A549 (cell line): ENCODE results near the gene JARID2. TPM values are rescaled to one million over a fixed set of nuclear protein-coding genes. Genes with fewer than 3 reads are reported as not detected.

ENCODE experiments used
- ATAC-seq, 2 experiments: fragments of 200-7000 bp in 1 of 2; fragments of >200 bp in 1 of 2; cut with Nextera tagmentation in 1 of 2; cut with Tn5 transposase in 1 of 2; 3 replicates each; pipeline versions ENCODE4 v1.8.0 to v1.9.1; 2018 to 2020; ENCODE audit warnings: mild to moderate bottlenecking in 1 of 2, moderate library complexity in 1 of 2
- CTCF ChIA-PET: fragments of 300-600 bp; sonication (Branson Sonifier 250); formaldehyde crosslinking; extraction: SDS; loops from one replicate; lab custom pipeline; 2021; ENCODE audit warnings: antibody characterized with exemption, inconsistent platforms; lab: Yijun Ruan, JAX
- POLR2A ChIA-PET: fragments of 350-600 bp; formaldehyde crosslinking; extraction: SDS; loops from one replicate; lab custom pipeline; 2021; ENCODE audit warnings: antibody characterized with exemption, inconsistent platforms; lab: Yijun Ruan, JAX
- DNase-seq, 2 experiments: peaks; one replicate each; pipeline versions ENCODE4 v3.0.0 to v3.0.0-alpha.2; 2011 to 2016; ENCODE audit warnings: low read depth in 1 of 2, low spot score in 1 of 2
- FAIRE-seq: peaks from 2 replicates; lab custom pipeline; 2011; peaks lifted over from hg19 to GRCh38; lab: Jason Lieb, UNC
- H3K27ac ChIP-seq, 2 experiments: fragments of >200 bp; sonication (Bioruptor Twin); formaldehyde crosslinking; 3 replicates each; pipeline ENCODE4 v1.5.1; 2016 to 2017
- H3K4me1 ChIP-seq: fragments of >200 bp; sonication (Bioruptor Twin); formaldehyde crosslinking; 3 replicates; pipeline ENCODE4 v1.6.1; 2016
- H3K4me2 ChIP-seq: fragments of >200 bp; sonication (Bioruptor Twin); formaldehyde crosslinking; 3 replicates; pipeline ENCODE4 v1.6.1; 2016
- H3K4me3 ChIP-seq: fragments of >200 bp; sonication (Bioruptor Twin); formaldehyde crosslinking; 3 replicates; pipeline ENCODE4 v1.5.1; 2016
- H3K9me3 ChIP-seq: fragments of >200 bp; sonication (Bioruptor Twin); formaldehyde crosslinking; 3 replicates; pipeline ENCODE4 v1.6.1; 2016
- BHLHE40 ChIP-seq: IDR thresholded peaks from 2 replicates; pipeline ENCODE4 v1.6.1; 2012; ENCODE audit warnings: low read depth, low read length, inconsistent platforms
- CBX2 ChIP-seq: fragments of 200-600 bp; sonication (generic); IDR thresholded peaks from 2 replicates; pipeline ENCODE4 v1.6.1; 2016; ENCODE audit warnings: low read depth, mild to moderate bottlenecking, borderline replicate concordance
- CBX8 ChIP-seq: fragments of 200-600 bp; sonication (generic); IDR thresholded peaks from 2 replicates; pipeline ENCODE4 v1.6.1; 2016
- CHD2 ChIP-seq: fragments of 150-350 bp; IDR thresholded peaks from 2 replicates; pipeline ENCODE4 v1.6.1; 2014; ENCODE audit warnings: low read length; ENCODE audit not compliant: partially characterized antibody
- EHF ChIP-seq: fragments of 250-450 bp; sonication (Bioruptor Pico); IDR thresholded peaks from 2 replicates; pipeline ENCODE4 v1.5.0; 2020; ENCODE audit warnings: mild to moderate bottlenecking
- EHMT2 ChIP-seq: fragments of 200-600 bp; sonication (generic); IDR thresholded peaks from 2 replicates; pipeline ENCODE4 v1.6.1; 2016; ENCODE audit warnings: antibody characterized with exemption, low read depth, mild to moderate bottlenecking, moderate library complexity
- ELK1 ChIP-seq: fragments of 150-350 bp; IDR thresholded peaks from 2 replicates; pipeline ENCODE4 v1.6.1; 2014; ENCODE audit warnings: low read depth, mild to moderate bottlenecking, low read length
- FOSB ChIP-seq: fragments of 250-450 bp; sonication (Bioruptor Pico); IDR thresholded peaks from 2 replicates; pipeline ENCODE4 v1.5.0; 2020; ENCODE audit warnings: mild to moderate bottlenecking, moderate library complexity
- JUN ChIP-seq, 2 experiments: fragments of >200 bp; sonication (Bioruptor Twin); formaldehyde crosslinking; IDR thresholded peaks; 2 replicates in 1 of 2; 3 replicates in 1 of 2; pipeline ENCODE4 v1.6.1; 2016 to 2017
- JUNB ChIP-seq: fragments of >200 bp; sonication (Bioruptor Twin); formaldehyde crosslinking; IDR thresholded peaks from 2 replicates; pipeline ENCODE4 v1.6.1; 2016
- MAFK ChIP-seq: fragments of 450-650 bp; IDR thresholded peaks from 2 replicates; pipeline ENCODE4 v1.6.1; 2014; ENCODE audit not compliant: partially characterized antibody
- MAZ ChIP-seq: fragments of 150-350 bp; IDR thresholded peaks from 2 replicates; pipeline ENCODE4 v1.6.1; 2014; ENCODE audit warnings: antibody characterized with exemption, low read depth, low read length, borderline replicate concordance
- NPAS2 ChIP-seq: fragments of 250-450 bp; sonication (Bioruptor Pico); IDR thresholded peaks from 2 replicates; pipeline ENCODE4 v1.8.0; 2022; ENCODE audit warnings: mild to moderate bottlenecking, moderate library complexity, borderline replicate concordance
- NR3C1 ChIP-seq: fragments of >200 bp; sonication (Bioruptor Twin); formaldehyde crosslinking; IDR thresholded peaks from 3 replicates; pipeline ENCODE4 v1.6.1; 2017
- PHF8 ChIP-seq: fragments of 200-600 bp; sonication (generic); IDR thresholded peaks from 2 replicates; pipeline ENCODE4 v1.6.1; 2016; ENCODE audit warnings: low read depth, mild to moderate bottlenecking, antibody characterized with exemption, moderate library complexity, borderline replicate concordance
- POLR2A ChIP-seq: IDR thresholded peaks from 2 replicates; pipeline ENCODE4 v1.6.1; 2012; ENCODE audit warnings: mild to moderate bottlenecking, low read length
- RAD21 ChIP-seq, 2 experiments: fragments of >200 bp in 1 of 2; sonication (Bioruptor Twin) in 1 of 2; formaldehyde crosslinking in 1 of 2; IDR thresholded peaks in 1 of 2; conservative IDR thresholded peaks in 1 of 2; 2 replicates in 1 of 2; 3 replicates in 1 of 2; pipeline ENCODE4 v1.6.1; 2012 to 2018; ENCODE audit warnings: inconsistent platforms in 1 of 2
- RNF2 ChIP-seq: fragments of 200-600 bp; sonication (generic); IDR thresholded peaks from 2 replicates; pipeline ENCODE4 v1.6.1; 2016; ENCODE audit warnings: low read depth, mild to moderate bottlenecking, antibody characterized with exemption, moderate library complexity, borderline replicate concordance
- SMC3 ChIP-seq: fragments of >200 bp; sonication (Bioruptor Twin); formaldehyde crosslinking; IDR thresholded peaks from 3 replicates; pipeline ENCODE4 v1.6.1; 2018; ENCODE audit warnings: inconsistent platforms
- SREBF2 ChIP-seq: fragments of 450-650 bp; IDR thresholded peaks from 2 replicates; pipeline ENCODE4 v1.6.1; 2014; ENCODE audit warnings: mild to moderate bottlenecking, moderate library complexity
- TP53 ChIP-seq: fragments of 250-450 bp; sonication (Bioruptor Pico); IDR thresholded peaks from 2 replicates; pipeline ENCODE4 v1.5.0; 2021; ENCODE audit warnings: mild to moderate bottlenecking, moderate library complexity
- ZNF302 ChIP-seq: fragments of 250-450 bp; sonication (Bioruptor Pico); IDR thresholded peaks from 2 replicates; pipeline ENCODE4 v1.9.0; 2021; ENCODE audit warnings: inconsistent platforms, mild to moderate bottlenecking, moderate library complexity
- ZSCAN20 ChIP-seq: fragments of 250-450 bp; sonication (Bioruptor Pico); IDR thresholded peaks from 2 replicates; pipeline ENCODE4 v1.8.0; 2022; ENCODE audit warnings: mild to moderate bottlenecking, moderate library complexity
- WGBS: methylation state at CpG from one replicate; pipeline ENCODE4 v1.1.6; 2017; ENCODE audit errors: missing lambda C conversion rate; 5-methylcytosine and 5-hydroxymethylcytosine counted together
- polyA plus RNA-seq, 4 experiments: library from polyadenylated mRNA; depleted of rRNA in 3 of 4; stranded (reverse); fragments of >200 nt; fragmentation: RNase III in 1 of 4; extraction: RNeasy Plus Mini Kit Qiagen cat#74134 plus additional on column Dnase treatment in 1 of 4; gene quantifications; 2 replicates in 3 of 4; 3 replicates in 1 of 4; pipeline ENCODE4 v1.2.3, GENCODE V29; 2011 to 2017
- TF ChIP-seq, protein P1 (sequence below): fragments of 250-450 bp; sonication (Bioruptor Pico); IDR thresholded peaks from 2 replicates; pipeline ENCODE4 v1.5.0; 2021; ENCODE audit warnings: mild to moderate bottlenecking, moderate library complexity, borderline replicate concordance
- TF ChIP-seq, protein P2 (sequence below): fragments of >200 bp; sonication (Bioruptor Twin); formaldehyde crosslinking; IDR thresholded peaks from 3 replicates; pipeline ENCODE4 v1.5.1; 2016

JARID2 gene
- polyA plus RNA-seq, 2 of the 4 experiments (the other 2 are of a cell fraction): 7.8 to 8.3 TPM

- 51% methylated on average over 5 of the region's 5 CpGs for WGBS
- TF ChIP-seq CBX2 (no peak), FOSB (CRISPR knock-in tag) (no peak), SREBF2 (no peak), ZSCAN20 (no peak), POLR2A (no peak), MAFK (no peak)
- TF ChIP-seq, protein P1, sequence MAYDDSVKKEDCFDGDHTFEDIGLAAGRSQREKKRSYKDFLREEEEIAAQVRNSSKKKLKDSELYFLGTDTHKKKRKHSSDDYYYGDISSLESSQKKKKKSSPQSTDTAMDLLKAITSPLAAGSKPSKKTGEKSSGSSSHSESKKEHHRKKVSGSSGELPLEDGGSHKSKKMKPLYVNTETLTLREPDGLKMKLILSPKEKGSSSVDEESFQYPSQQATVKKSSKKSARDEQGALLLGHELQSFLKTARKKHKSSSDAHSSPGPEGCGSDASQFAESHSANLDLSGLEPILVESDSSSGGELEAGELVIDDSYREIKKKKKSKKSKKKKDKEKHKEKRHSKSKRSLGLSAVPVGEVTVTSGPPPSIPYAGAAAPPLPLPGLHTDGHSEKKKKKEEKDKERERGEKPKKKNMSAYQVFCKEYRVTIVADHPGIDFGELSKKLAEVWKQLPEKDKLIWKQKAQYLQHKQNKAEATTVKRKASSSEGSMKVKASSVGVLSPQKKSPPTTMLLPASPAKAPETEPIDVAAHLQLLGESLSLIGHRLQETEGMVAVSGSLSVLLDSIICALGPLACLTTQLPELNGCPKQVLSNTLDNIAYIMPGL (CRISPR knock-in tag): no peak
- POLR2A ChIA-PET: no interaction called here
- CTCF ChIA-PET: no interaction called here
- H3K27ac ChIP-seq: 0 out of 6 replicates have a peak overlapping the region, but pooled peaks of 1 of the 2 experiments have one; percentile 23
- H3K4me3 ChIP-seq: no peak overlapping the region
- H3K9me3 ChIP-seq: no peaks in the 10 kb centered on the region
- DNase-seq (no peak), FAIRE-seq (no peak), ATAC-seq (no peak)
- H3K4me2 ChIP-seq: peak overlapping the region; percentile 66
- peaks cover 45% of the 10 kb centered on the region for H3K4me1 ChIP-seq
These were observed 33.3 kb downstream of the JARID2 start for GRCh38 chr6:15279047-15279661.

DNA sequence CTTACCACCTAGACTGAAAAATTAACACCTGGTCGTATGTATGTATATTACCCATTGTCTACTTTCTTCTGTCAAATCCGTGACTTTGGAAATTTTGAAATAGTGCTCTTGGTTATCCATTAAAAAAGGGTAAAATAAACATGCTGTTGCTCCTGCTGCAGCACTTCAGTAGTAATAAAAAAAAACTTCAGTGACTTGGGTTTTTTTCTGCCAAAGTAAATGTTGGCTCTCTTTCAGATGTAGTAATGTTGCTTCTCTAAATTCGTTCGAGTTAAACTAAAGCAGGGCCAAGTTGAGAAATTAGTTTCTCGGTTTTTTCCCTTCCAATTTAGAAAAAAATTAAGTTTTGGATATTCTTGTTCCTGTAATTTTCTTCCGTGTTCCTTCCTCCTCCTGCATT, 34.2 kb downstream of the JARID2 start:
- no peak for DNase-seq
- TF ChIP-seq CBX8 (no peak), SREBF2 (no peak), JUN (IDR thresholded peaks at IDR 0.05) (no peak), MAZ (no peak), TP53 (CRISPR knock-in tag) (no peak), ZNF302 (CRISPR knock-in tag) (no peak), ZSCAN20 (no peak), EHF (CRISPR knock-in tag) (no peak), CHD2 (no peak), PHF8 (no peak), RAD21 (conservative IDR thresholded peaks at IDR 0.05 in 1 of 2, IDR thresholded peaks at IDR 0.05 in 1 of 2) (no peak), JUNB (no peak)
- TF ChIP-seq, all 56 proteins: peak for 0
- Histone ChIP-seq H3K4me2 (peak overlapping the region; percentile 66), H3K9me3 (no peaks in the 10 kb centered on the region), H3K4me1 (peaks cover 52% of the 10 kb centered on the region), H3K27ac (no peak overlapping the region), H3K4me3 (no peak overlapping the region)
- ATAC-seq (no peak), FAIRE-seq (no peak)
- CTCF ChIA-PET: no interaction called here
- 13% methylated on average over 6 of the region's 6 CpGs for WGBS
- POLR2A ChIA-PET: no interaction called here

DNA sequence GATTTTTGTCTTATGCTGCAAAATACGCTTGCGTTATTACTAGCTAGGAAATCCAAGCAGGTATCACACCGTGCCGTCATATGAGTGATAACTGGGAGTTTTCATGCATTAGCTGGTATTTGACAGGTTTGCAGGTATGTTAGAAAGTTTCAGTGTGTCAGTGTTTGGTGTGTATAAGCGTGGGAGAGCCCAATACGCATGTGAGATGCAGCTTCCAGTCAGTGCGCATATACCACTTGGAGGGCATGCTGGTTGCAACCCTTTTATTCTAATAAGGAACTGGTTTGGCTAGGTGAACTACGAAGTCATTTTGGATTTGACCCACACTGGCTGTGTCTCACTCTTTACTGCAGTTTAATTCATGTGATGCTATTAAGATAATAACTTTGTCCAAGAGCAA, 35.1 kb downstream of the JARID2 start:
- Histone ChIP-seq H3K9me3 (no peaks in the 10 kb centered on the region), H3K27ac (no peak overlapping the region), H3K4me3 (no peak overlapping the region), H3K4me1 (peaks cover 59% of the 10 kb centered on the region), H3K4me2 (no peak overlapping the region; the same call in 2 of the 3 replicates)
- FAIRE-seq (no peak), DNase-seq (no peak), ATAC-seq (no peak)
- TF ChIP-seq NR3C1: no peak
- no peak for TF ChIP-seq CBX8
- no peak for TF ChIP-seq NPAS2 (CRISPR knock-in tag)
- TF ChIP-seq MAFK: no peak
- TF ChIP-seq ZSCAN20: no peak
- no peak for TF ChIP-seq FOSB (CRISPR knock-in tag)
- no peak for TF ChIP-seq RNF2
- TF ChIP-seq EHMT2: no peak
- no peak for TF ChIP-seq JUNB
- no peak for TF ChIP-seq SMC3
- TF ChIP-seq BHLHE40: no peak
- no peak for TF ChIP-seq ELK1
- TF ChIP-seq, protein P2, sequence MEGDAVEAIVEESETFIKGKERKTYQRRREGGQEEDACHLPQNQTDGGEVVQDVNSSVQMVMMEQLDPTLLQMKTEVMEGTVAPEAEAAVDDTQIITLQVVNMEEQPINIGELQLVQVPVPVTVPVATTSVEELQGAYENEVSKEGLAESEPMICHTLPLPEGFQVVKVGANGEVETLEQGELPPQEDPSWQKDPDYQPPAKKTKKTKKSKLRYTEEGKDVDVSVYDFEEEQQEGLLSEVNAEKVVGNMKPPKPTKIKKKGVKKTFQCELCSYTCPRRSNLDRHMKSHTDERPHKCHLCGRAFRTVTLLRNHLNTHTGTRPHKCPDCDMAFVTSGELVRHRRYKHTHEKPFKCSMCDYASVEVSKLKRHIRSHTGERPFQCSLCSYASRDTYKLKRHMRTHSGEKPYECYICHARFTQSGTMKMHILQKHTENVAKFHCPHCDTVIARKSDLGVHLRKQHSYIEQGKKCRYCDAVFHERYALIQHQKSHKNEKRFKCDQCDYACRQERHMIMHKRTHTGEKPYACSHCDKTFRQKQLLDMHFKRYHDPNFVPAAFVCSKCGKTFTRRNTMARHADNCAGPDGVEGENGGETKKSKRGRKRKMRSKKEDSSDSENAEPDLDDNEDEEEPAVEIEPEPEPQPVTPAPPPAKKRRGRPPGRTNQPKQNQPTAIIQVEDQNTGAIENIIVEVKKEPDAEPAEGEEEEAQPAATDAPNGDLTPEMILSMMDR: no peak
- 88% methylated on average over 8 of the region's 8 CpGs for WGBS
- POLR2A ChIA-PET: no interaction called here
- CTCF ChIA-PET: no interaction called here
